PFSK-1 (cell line): Measurements from ENCODE around the gene TXLNB.

Experiments
- FOXP2 ChIP-seq: optimal IDR thresholded peaks from 2 replicates; pipeline ENCODE3; 2011; ENCODE audit warnings: borderline replicate concordance, control low read depth, inconsistent platforms; ENCODE audit not compliant: insufficient read depth; ENCODE audit errors: extremely low read length, extremely low read depth
- POLR2AphosphoS5 ChIP-seq: IDR thresholded peaks from 2 replicates; pipeline ENCODE4 v1.6.1; 2012; ENCODE audit warnings: low read depth, mild to moderate bottlenecking, control low read depth, low read length, moderate library complexity
- SIN3A ChIP-seq: IDR thresholded peaks from 2 replicates; pipeline ENCODE4 v1.6.1; 2012; ENCODE audit warnings: mild to moderate bottlenecking, low read length, moderate library complexity, borderline replicate concordance; ENCODE audit not compliant: insufficient read depth
- TAF1 ChIP-seq: IDR thresholded peaks from 2 replicates; pipeline ENCODE4 v1.6.1; 2012; ENCODE audit warnings: low read length, control low read depth, borderline replicate concordance; ENCODE audit not compliant: insufficient read depth
- TF ChIP-seq, protein P1 (sequence below), 2 experiments: IDR thresholded peaks; 2 replicates each; pipeline versions ENCODE4 v1.6.1 to v1.8.0; 2011 to 2012; ENCODE audit warnings: low read depth in 2 of 2, low read length in 2 of 2, control low read depth in 1 of 2, inconsistent platforms in 1 of 2, mild to moderate bottlenecking in 1 of 2, moderate library complexity in 1 of 2; ENCODE audit not compliant: insufficient read depth in 1 of 2

The TXLNB gene

DNA sequence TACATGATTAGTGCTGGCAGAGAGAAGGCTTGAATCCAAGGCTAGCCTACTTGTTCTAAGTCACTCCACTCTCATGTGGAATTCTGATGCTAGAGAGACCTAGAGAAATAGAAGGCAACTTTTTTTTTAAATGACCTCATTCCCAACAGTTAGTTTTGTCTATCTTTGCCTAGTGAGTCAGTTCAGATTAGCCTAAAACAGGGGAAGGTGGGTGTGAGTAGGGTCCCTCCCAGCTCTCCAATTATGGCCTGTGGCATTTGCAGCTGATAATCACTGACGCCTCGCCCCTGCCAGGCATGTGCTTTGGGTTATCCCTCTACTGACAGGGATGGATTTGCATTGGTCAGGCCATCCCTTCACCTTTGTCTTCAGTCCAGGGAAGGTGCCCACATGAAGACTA, 13.6 kb downstream of the TXLNB start:
- TF ChIP-seq, protein P1, sequence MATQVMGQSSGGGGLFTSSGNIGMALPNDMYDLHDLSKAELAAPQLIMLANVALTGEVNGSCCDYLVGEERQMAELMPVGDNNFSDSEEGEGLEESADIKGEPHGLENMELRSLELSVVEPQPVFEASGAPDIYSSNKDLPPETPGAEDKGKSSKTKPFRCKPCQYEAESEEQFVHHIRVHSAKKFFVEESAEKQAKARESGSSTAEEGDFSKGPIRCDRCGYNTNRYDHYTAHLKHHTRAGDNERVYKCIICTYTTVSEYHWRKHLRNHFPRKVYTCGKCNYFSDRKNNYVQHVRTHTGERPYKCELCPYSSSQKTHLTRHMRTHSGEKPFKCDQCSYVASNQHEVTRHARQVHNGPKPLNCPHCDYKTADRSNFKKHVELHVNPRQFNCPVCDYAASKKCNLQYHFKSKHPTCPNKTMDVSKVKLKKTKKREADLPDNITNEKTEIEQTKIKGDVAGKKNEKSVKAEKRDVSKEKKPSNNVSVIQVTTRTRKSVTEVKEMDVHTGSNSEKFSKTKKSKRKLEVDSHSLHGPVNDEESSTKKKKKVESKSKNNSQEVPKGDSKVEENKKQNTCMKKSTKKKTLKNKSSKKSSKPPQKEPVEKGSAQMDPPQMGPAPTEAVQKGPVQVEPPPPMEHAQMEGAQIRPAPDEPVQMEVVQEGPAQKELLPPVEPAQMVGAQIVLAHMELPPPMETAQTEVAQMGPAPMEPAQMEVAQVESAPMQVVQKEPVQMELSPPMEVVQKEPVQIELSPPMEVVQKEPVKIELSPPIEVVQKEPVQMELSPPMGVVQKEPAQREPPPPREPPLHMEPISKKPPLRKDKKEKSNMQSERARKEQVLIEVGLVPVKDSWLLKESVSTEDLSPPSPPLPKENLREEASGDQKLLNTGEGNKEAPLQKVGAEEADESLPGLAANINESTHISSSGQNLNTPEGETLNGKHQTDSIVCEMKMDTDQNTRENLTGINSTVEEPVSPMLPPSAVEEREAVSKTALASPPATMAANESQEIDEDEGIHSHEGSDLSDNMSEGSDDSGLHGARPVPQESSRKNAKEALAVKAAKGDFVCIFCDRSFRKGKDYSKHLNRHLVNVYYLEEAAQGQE (IDR thresholded peaks at IDR 0.05; ENCODE audit: insufficient read depth in 1 of 2, low read depth in 2 of 2, low read length in 2 of 2), result no peak
- TF ChIP-seq POLR2AphosphoS5 (no peak), SIN3A (no peak)

DNA sequence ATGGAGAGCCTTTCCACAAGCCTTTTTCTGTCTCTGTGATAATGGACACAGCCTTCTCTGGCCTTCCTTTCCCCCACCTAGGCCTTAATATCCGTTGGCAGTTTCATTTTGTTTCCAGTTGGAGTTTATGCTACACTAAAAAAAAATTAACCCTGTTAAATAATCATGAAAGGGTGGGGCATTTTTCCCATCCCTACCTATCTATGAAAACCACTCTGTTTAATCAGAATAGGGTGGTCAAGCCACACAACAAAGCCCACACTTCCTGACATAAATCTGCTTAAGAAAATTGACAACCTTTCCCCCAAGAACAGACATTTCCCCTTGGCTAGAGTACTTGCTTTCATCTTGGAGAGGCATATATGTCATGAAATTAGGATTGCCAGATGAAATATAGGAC, 14.2 kb downstream of the TXLNB start:
- TF ChIP-seq POLR2AphosphoS5 (no peak), TAF1 (no peak), SIN3A (no peak), FOXP2 (no peak)
- TF ChIP-seq, protein P1 (IDR thresholded peaks at IDR 0.05; ENCODE audit: insufficient read depth in 1 of 2, low read depth in 2 of 2, low read length in 2 of 2), result no peak

DNA sequence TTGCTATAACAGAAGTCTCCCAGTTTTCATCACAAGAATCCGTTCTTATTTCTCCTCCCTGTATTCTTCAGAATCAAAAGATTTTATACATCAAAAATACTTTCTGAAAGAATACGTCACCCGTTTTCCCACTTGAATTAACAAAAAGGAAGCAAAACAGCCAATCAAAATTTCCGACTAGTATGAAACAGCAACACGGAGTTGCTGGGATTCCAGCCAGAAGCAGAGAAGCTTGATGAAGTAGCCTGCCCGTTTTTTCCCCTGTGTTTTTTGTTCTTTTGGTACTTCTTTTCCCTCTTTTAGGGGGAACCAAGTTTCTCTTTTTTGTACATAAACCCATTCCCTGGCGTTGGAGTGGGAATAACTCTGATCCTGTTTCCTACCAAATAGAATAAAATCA, 14.6 kb downstream of the TXLNB start:
- TF ChIP-seq FOXP2 (no peak), TAF1 (no peak), SIN3A (no peak), POLR2AphosphoS5 (no peak)
- TF ChIP-seq, protein P1 (IDR thresholded peaks at IDR 0.05; ENCODE audit: insufficient read depth in 1 of 2, low read depth in 2 of 2, low read length in 2 of 2), result no peak

DNA sequence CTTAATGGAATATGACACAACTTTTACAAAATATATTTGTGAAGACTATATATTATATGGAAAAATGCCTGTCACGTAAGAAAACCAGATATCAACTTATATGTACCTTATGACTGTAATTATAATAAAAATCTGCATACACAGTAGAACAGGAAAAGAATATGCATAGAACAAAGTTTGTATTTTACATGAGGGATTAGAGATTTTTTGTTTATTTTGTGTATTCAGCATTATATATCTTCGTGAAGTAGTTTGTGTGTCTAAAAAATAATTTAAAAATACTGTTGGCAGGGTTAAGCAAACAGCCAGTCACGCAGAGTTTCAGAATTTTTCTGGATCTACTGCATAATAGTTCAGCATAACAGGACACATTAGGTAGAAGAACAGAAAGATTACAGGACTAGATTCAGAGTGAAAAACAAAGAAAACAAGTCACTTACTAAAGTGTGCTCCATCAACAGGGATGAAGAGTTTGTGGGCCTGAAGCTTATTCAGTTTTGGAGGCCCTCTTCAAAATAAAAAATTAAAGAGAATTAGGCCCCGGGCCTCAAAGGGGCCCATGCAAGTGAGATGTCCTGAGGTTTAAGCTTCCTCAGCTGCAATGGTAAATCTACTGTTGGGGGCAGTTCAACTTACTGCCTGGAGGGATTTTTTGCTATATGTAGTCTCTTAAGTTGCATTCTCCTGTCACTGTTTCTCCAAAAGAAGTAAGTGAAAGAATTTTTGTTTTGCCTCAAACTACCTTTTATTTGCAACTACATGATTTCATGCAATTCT, 16.3 kb downstream of the TXLNB start:
- TF ChIP-seq TAF1, result no peak

DNA sequence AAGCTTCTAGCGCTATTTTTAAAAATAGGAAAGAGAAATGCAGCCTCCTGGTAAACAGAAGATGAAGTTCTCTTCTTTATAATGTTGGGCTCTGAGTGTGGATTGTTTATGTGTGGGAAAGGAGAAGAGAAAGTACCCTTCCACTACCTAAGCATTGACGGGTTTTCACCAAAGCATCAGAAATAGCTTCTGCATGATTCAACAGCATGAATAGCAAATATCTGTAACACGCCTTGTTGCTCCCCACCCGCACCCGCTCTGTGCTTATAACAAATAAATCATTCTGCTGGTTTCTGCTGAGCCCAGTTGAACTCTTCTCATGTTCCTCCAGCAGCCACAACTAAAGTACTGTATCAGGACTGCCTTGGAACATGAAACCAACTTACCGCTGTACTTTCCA, 20.7 kb downstream of the TXLNB start:
- no peak for TF ChIP-seq FOXP2
- TF ChIP-seq TAF1, result no peak
- TF ChIP-seq SIN3A, result no peak
- TF ChIP-seq, protein P1 (IDR thresholded peaks at IDR 0.05; ENCODE audit: insufficient read depth in 1 of 2, low read depth in 2 of 2, low read length in 2 of 2), result no peak
- no peak for TF ChIP-seq POLR2AphosphoS5
